Activated CD8-positive, alpha-beta memory T cell treated with anti-CD3 and anti-CD28 coated beads for 48 hours (primary cell): Measurements from ENCODE around the gene VPS26A.
"Not testable (repeated sequence)": the region's sequence is repeated elsewhere in the genome, so short reads cannot be mapped to it uniquely, and the experiment has no call there.

Experiments
- DNase-seq, 3 experiments: peaks; one replicate each; pipeline ENCODE4 v3.0.0-alpha.2; 2020; ENCODE audit warnings: low read depth in 2 of 3, low spot score in 2 of 3

VPS26A gene

GRCh38 chr10:69102440-69102839 lies 21.5 kb upstream of the VPS26A start:
- DNase-seq = no peak

- DNase-seq = no peak
Measured at GRCh38 chr10:69103784-69104183, 20.2 kb upstream of the VPS26A start.

GRCh38 chr10:69104994-69105790 lies 18.8 kb upstream of the VPS26A start:
- no peak for DNase-seq

- DNase-seq = no peak
Measured at GRCh38 chr10:69107176-69107490, 16.8 kb upstream of the VPS26A start.

- no peak for DNase-seq
Measured at GRCh38 chr10:69107699-69108098, 16.3 kb upstream of the VPS26A start.

GRCh38 chr10:69119896-69120295 lies 4.1 kb upstream of the VPS26A start:
- DNase-seq = no peak

- no peak for DNase-seq
Measured at GRCh38 chr10:69123306-69123746, 652 bp upstream of the VPS26A start.

GRCh38 chr10:69124563-69125268 lies 738 bp downstream of the VPS26A start:
- DNase-seq = peak in 2 of 3 experiments; percentile 8 to 21

- no peak for DNase-seq
Measured at GRCh38 chr10:69125554-69125953, 1.6 kb downstream of the VPS26A start.

GRCh38 chr10:69130251-69130650 lies 6.3 kb downstream of the VPS26A start:
- DNase-seq = no peak

- no peak for DNase-seq
Measured at GRCh38 chr10:69139961-69140360, 16.0 kb downstream of the VPS26A start.

- DNase-seq = no peak
Measured at GRCh38 chr10:69141304-69141703, 17.3 kb downstream of the VPS26A start.

- DNase-seq = not testable (repeated sequence)
Measured at GRCh38 chr10:69142074-69142473, 18.1 kb downstream of the VPS26A start.

GRCh38 chr10:69142983-69143382 lies 19.0 kb downstream of the VPS26A start:
- no peak for DNase-seq

GRCh38 chr10:69145329-69145728 lies 21.4 kb downstream of the VPS26A start:
- DNase-seq = no peak

GRCh38 chr10:69145864-69146263 lies 21.9 kb downstream of the VPS26A start:
- no peak for DNase-seq

- no peak for DNase-seq
Measured at GRCh38 chr10:69146759-69147158, 22.8 kb downstream of the VPS26A start.

- no peak for DNase-seq
Measured at GRCh38 chr10:69151984-69152383, 28.0 kb downstream of the VPS26A start.

GRCh38 chr10:69153227-69153626 lies 29.2 kb downstream of the VPS26A start:
- DNase-seq = no peak

- DNase-seq = no peak
Measured at GRCh38 chr10:69160809-69161241, 36.8 kb downstream of the VPS26A start.

- DNase-seq = no peak
Measured at GRCh38 chr10:69168493-69168892, 44.5 kb downstream of the VPS26A start.

- no peak for DNase-seq
Measured at GRCh38 chr10:69172241-69172982, 48.4 kb downstream of the VPS26A start.
